Stomach (tissue), 4 donors: ENCODE data around the gene DYDC1.

Source experiments
- CTCF ChIP-seq, 7 experiments: fragments of 450-650 bp in 4 of 7; fragments of 200-600 bp in 3 of 7; sonication (generic) in 3 of 7; IDR thresholded peaks; one replicate each; pipeline ENCODE4 v1.5.1; 2016 to 2019; ENCODE audit warnings: antibody characterized with exemption in 7 of 7, control low read depth in 2 of 7, mild to moderate bottlenecking in 1 of 7
- POLR2A ChIP-seq, 4 donors: fragments of 450-650 bp; IDR thresholded peaks; one replicate each; pipeline ENCODE4 v1.6.1; 2016; ENCODE audit warnings: antibody characterized with exemption in 4 of 4, control low read depth in 2 of 4, mild to moderate bottlenecking in 1 of 4, moderate library complexity in 1 of 4

- no peak for TF ChIP-seq CTCF (IDR thresholded peaks at IDR 0.05)
- no peak for TF ChIP-seq POLR2A (IDR thresholded peaks at IDR 0.05)
Measured at GRCh38 chr10:80365510-80365909, 9.0 kb upstream of the DYDC1 start.
